ENCODE results near the gene NPTX1. TPM values are rescaled to one million over a fixed set of nuclear protein-coding genes. Genes with fewer than 3 reads are reported as not detected.

Gene NPTX1
- total RNA-seq, 2 experiments from 2014 or later, result 8.8 to 10.0 TPM

GRCh38 chr17:80469667-80470066, 6.7 kb downstream of the NPTX1 start:
- no peak for DNase-seq
- H3K4me3 Mint-ChIP-seq, result no peak overlapping the region
- CTCF ChIA-PET, result no interaction called here
- H3K36me3 Mint-ChIP-seq (ENCODE audit: low read depth), result no peaks in the 10 kb centered on the region
- no peak overlapping the region for H3K27ac Mint-ChIP-seq
- POLR2A ChIA-PET, result interaction anchor here (1.2 to 2.1 kb wide), 2 partner anchors 15 kb away, joined by 3 to 13 read pairs; no protein-coding TSS in a partner anchor
- H3K9me3 Mint-ChIP-seq, result no peaks in the 10 kb centered on the region
- peaks cover 13% of the 10 kb centered on the region for H3K4me1 Mint-ChIP-seq
- H3K27me3 Mint-ChIP-seq, result peaks cover 71% of the 10 kb centered on the region

DNA sequence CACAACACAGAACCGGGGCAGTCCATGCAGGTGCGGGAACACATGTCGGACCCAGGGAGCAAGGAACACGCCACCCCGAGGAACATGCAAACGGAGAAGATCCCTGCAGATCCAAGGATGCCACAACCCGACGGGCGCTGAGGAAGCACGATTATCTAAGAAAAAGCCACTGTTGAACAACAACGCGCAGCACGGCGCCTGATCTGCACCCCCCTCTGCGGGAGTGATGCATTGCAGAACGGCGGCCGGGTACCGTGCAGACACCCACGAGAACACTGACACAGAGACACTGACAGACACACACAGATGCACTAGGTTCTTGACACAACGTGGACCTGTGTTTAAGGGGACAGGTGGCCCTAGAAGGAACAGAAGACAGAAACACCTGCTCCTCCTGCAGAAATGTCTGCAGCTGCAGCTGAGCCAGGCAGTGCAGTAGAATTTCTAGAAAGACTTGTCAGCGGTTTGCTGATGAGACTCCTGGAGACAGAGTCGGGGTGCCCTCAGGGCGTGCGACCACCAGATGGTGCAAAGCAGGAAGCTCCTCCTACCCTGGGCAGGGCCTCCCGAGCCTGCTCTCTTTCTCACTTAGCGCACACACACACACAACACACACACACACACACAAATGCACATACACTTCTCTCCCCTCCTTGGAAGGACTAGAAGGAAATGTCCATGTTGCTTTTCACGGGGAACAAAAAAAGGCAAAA, 7.5 kb downstream of the NPTX1 start:
- no peak for DNase-seq
- ChIA-PET CTCF (interaction anchor here (0.7 kb wide), 1 partner anchor 289 kb away, joined by 3 read pairs; no protein-coding TSS in a partner anchor), POLR2A (interaction anchor here (2.1 kb wide), 1 partner anchor 14 kb away, joined by 13 read pairs; no protein-coding TSS in a partner anchor)
- Mint-ChIP-seq H3K36me3 (ENCODE audit: low read depth) (no peaks in the 10 kb centered on the region), H3K27me3 (peaks cover 65% of the 10 kb centered on the region), H3K9me3 (no peaks in the 10 kb centered on the region), H3K27ac (no peak overlapping the region), H3K4me3 (no peak overlapping the region), H3K4me1 (peaks cover 10% of the 10 kb centered on the region)

DNA sequence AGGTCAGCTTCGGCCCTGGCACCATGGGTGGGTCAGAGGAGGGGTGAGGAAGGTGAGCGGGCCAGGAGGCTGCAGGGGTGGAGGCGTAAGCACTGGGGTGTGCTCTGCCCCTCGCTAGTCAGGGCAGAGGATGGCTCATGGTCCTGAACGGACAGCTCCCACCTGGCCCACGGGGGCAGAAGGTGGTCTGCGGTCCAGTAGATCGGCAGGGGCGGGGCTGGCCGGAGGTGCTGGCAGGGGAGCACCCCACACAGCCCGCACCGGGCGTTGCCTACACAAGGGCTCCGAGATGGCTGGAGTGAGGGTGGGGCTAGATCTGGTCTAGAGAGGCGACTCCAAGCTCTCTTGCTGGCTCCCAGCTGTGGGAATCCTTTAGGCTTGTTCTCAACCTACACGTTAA, 8.2 kb downstream of the NPTX1 start:
- Mint-ChIP-seq H3K36me3 (ENCODE audit: low read depth) (no peaks in the 10 kb centered on the region), H3K27me3 (peaks cover 58% of the 10 kb centered on the region), H3K27ac (no peak overlapping the region), H3K4me1 (peaks cover 10% of the 10 kb centered on the region), H3K4me3 (no peak overlapping the region), H3K9me3 (no peaks in the 10 kb centered on the region)
- POLR2A ChIA-PET, result interaction anchor here (2.1 kb wide), 1 partner anchor 14 kb away, joined by 13 read pairs; no protein-coding TSS in a partner anchor
- no peak for DNase-seq
- CTCF ChIA-PET, result no interaction called here

DNA sequence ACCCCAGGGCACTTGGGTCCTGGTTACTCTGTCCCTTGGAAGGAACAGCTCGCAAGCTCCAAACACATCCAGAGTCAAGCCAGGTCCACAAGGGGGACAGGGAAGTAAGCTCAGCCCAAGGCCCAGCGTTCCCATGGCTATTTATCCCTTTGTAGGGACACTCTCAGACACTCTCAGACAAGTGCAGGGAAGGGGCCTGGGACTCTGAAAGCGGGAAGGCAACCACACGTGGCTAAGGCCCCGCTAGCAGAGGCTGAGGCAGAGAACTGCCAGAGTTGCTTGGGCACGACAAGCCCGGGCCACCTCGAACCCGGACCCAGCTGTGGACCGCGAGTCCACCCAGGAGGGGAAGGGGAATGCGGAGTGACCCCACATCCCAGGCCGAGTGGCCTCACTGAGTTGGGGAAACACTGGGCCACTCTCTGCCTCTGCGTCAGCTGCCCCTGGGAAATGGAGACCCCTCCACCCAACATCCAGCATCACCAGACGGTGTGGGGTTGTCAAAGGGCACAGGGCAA, 10.2 kb downstream of the NPTX1 start:
- Mint-ChIP-seq H3K4me3 (no peak overlapping the region), H3K27me3 (peaks cover 45% of the 10 kb centered on the region)
- POLR2A ChIA-PET, result no interaction called here

GRCh38 chr17:80465327-80465974, 11.0 kb downstream of the NPTX1 start:
- H3K9me3 Mint-ChIP-seq, result no peaks in the 10 kb centered on the region
- POLR2A ChIA-PET, result no interaction called here
- DNase-seq, result no peak
- H3K4me3 Mint-ChIP-seq, result no peak overlapping the region
- H3K4me1 Mint-ChIP-seq, result no peaks in the 10 kb centered on the region
- H3K27me3 Mint-ChIP-seq, result peaks cover 45% of the 10 kb centered on the region
- H3K36me3 Mint-ChIP-seq (ENCODE audit: low read depth), result no peaks in the 10 kb centered on the region
- no peak overlapping the region for H3K27ac Mint-ChIP-seq
- CTCF ChIA-PET, result interaction anchor here (0.9 kb wide), 1 partner anchor 38 kb away, joined by 4 read pairs; no protein-coding TSS in a partner anchor

More for the DNA sequence above, 10.2 kb downstream of the NPTX1 start:
- Mint-ChIP-seq H3K9me3 (no peaks in the 10 kb centered on the region), H3K27ac (no peak overlapping the region), H3K4me1 (no peaks in the 10 kb centered on the region), H3K36me3 (ENCODE audit: low read depth) (no peaks in the 10 kb centered on the region)
- no peak for DNase-seq
- CTCF ChIA-PET, result no interaction called here

DNA sequence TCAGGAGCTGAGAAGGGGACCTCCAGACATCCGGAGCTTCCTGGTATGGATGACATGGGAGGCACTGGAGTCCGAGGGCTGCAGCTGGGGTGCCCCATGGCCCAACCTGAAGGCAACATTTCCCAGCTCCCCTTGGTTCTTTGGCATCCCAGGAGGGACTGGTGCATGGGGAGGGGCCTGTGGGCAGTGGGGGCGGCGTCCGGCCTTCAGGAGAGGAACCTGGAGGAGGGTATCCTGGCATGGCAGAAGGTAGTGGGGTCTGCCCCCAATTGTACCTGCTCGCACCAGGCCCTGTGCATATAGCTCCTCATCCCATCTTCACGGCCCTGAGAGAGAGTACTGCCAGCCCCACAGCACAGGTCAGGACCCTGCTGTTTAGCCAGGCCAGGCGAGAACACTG, 11.9 kb downstream of the NPTX1 start:
- Mint-ChIP-seq H3K9me3 (no peaks in the 10 kb centered on the region), H3K27ac (no peak overlapping the region), H3K4me3 (no peak overlapping the region), H3K36me3 (ENCODE audit: low read depth) (no peaks in the 10 kb centered on the region), H3K4me1 (no peaks in the 10 kb centered on the region), H3K27me3 (peaks cover 47% of the 10 kb centered on the region)
- POLR2A ChIA-PET, result interaction anchor here (2.4 kb wide), 1 partner anchor 10 kb away, joined by 21 read pairs; no protein-coding TSS in a partner anchor
- CTCF ChIA-PET, result interaction anchor here (0.9 kb wide), 1 partner anchor 37 kb away, joined by 4 read pairs; no protein-coding TSS in a partner anchor
- no peak for DNase-seq

GRCh38 chr17:80463784-80464400, 12.5 kb downstream of the NPTX1 start:
- no peak for DNase-seq
- Mint-ChIP-seq H3K27me3 (peaks cover 48% of the 10 kb centered on the region), H3K9me3 (no peaks in the 10 kb centered on the region), H3K4me3 (no peak overlapping the region), H3K4me1 (no peaks in the 10 kb centered on the region), H3K27ac (no peak overlapping the region), H3K36me3 (ENCODE audit: low read depth) (no peaks in the 10 kb centered on the region)
- POLR2A ChIA-PET, result interaction anchor here (2.4 kb wide), 1 partner anchor 9 kb away, joined by 21 read pairs; no protein-coding TSS in a partner anchor
- CTCF ChIA-PET, result no interaction called here

DNA sequence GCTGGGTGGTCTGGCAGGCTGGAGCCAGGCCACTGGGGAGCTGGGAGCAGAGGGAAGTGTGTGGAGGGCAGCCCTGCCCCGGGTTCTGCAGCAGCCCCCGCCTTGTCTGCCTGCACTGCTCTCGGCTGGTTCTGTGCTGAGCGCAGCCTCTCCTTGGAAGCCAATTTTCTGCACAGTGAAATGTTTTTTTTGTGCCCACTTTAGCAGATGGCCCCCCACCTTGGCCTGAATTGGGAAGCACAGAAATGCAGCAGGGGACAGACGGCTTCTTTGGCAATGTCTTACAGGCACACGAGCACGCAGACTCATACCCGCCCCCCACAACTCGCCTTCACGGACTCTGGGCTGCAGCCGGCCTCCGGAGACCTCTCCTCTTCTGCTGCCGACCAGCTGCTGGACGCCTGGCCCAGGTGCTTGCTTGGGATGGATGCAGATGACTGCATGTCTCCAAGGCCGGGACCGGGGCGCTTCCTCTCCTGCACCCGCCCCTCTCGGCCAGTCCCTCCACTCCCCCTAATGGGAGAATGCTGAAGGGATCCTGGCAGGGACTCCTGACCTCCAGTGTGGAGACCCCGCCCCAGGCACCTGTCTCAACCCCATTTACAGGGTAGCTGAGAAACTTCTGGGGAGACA, 14.8 kb downstream of the NPTX1 start:
- DNase-seq, result no peak
- Mint-ChIP-seq H3K36me3 (ENCODE audit: low read depth) (no peaks in the 10 kb centered on the region), H3K4me1 (peaks cover 22% of the 10 kb centered on the region), H3K9me3 (no peaks in the 10 kb centered on the region), H3K27ac (no peak overlapping the region), H3K4me3 (no peak overlapping the region), H3K27me3 (peaks cover 36% of the 10 kb centered on the region)
- POLR2A ChIA-PET, result no interaction called here
- CTCF ChIA-PET, result no interaction called here

GRCh38 chr17:80460429-80460834, 16.0 kb downstream of the NPTX1 start:
- ChIA-PET CTCF (no interaction called here), POLR2A (interaction anchor here (0.7 kb wide), 1 partner anchor 13 kb away, joined by 3 read pairs; no protein-coding TSS in a partner anchor)
- no peak overlapping the region for H3K4me3 Mint-ChIP-seq
- H3K9me3 Mint-ChIP-seq, result no peaks in the 10 kb centered on the region
- peaks cover 33% of the 10 kb centered on the region for H3K27me3 Mint-ChIP-seq
- no peak overlapping the region for H3K27ac Mint-ChIP-seq
- no peaks in the 10 kb centered on the region for H3K36me3 Mint-ChIP-seq (ENCODE audit: low read depth)
- peaks cover 32% of the 10 kb centered on the region for H3K4me1 Mint-ChIP-seq
- DNase-seq, result no peak

- DNase-seq, result no peak
- peaks cover 29% of the 10 kb centered on the region for H3K27me3 Mint-ChIP-seq
- H3K36me3 Mint-ChIP-seq (ENCODE audit: low read depth), result no peaks in the 10 kb centered on the region
- H3K27ac Mint-ChIP-seq, result no peak overlapping the region
- peaks cover 37% of the 10 kb centered on the region for H3K4me1 Mint-ChIP-seq
- CTCF ChIA-PET, result no interaction called here
- POLR2A ChIA-PET, result no interaction called here
- no peaks in the 10 kb centered on the region for H3K9me3 Mint-ChIP-seq
- no peak overlapping the region for H3K4me3 Mint-ChIP-seq
Measured at GRCh38 chr17:80459234-80459633, 17.2 kb downstream of the NPTX1 start.

DNA sequence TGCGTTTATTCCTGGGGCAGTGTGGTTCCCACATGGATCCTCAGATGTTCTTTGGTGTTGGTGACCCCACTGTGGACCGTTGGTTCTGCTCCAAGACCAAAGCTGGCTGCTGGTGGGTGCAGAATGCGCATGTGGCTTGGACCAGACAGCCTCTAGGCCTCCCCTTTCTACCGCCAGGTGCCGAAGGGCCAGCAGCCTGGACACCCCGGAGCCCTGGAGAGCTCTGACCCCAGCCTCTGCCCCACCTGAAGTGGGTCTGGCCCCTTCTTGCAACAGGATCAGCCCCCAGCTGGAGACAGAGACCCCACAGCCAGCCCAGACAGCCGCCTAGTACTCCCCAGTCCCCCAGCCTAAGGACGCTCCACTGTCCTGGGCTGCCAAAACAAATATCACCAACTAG, 18.4 kb downstream of the NPTX1 start:
- Mint-ChIP-seq H3K4me1 (peaks cover 48% of the 10 kb centered on the region), H3K36me3 (ENCODE audit: low read depth) (no peaks in the 10 kb centered on the region), H3K4me3 (no peak overlapping the region), H3K27ac (no peak overlapping the region), H3K27me3 (peaks cover 29% of the 10 kb centered on the region), H3K9me3 (no peaks in the 10 kb centered on the region)
- no peak for DNase-seq
- POLR2A ChIA-PET, result no interaction called here
- CTCF ChIA-PET, result no interaction called here

DNA sequence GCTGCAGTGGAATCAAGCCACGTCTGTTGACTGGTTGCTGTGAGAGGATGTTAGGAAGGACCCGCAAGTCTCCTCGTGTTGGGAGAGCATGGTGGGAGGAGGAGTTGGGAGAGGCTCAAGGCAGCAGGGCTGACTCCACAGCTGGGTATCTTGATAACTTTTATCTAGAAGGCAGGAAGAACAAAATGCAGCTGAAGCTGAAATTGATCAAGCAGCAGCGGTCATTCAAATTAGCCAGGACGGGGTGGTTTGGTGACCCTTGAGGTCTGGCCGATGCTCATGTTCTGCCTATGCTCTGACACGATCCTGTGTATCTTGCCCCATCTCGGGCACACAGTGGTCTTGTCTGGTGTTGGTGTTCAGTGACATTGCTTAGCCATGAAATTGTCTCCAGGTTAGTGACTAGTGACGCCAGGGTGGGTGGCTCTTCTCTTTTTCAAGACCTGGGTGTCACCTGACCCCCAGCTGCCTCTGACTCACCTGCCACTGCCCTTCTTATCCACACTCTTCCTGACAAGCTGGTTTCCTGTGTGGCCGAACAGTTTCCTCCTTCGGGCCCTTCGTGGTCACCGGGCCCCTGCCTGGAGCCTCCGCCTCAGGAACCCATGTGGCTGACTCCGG, 19.1 kb downstream of the NPTX1 start:
- no peaks in the 10 kb centered on the region for H3K36me3 Mint-ChIP-seq (ENCODE audit: low read depth)
- peak; percentile 60 for DNase-seq

More for the DNA sequence above, 19.1 kb downstream of the NPTX1 start:
- Mint-ChIP-seq H3K9me3 (no peaks in the 10 kb centered on the region), H3K27ac (peak overlapping the region; percentile 54), H3K4me3 (no peak overlapping the region), H3K4me1 (peaks cover 48% of the 10 kb centered on the region), H3K27me3 (peaks cover 29% of the 10 kb centered on the region)
- POLR2A ChIA-PET, result no interaction called here
- CTCF ChIA-PET, result no interaction called here

Measured in activated CD4-positive, alpha-beta memory T cell treated with anti-CD3 and anti-CD28 coated beads, Interleukin-2, amount 10 ng/mL, durations not matched to agents 7 days and 5 days (primary cell).